OCI-LY3 (cell line): ENCODE data around the gene HIF1AN.

Source experiments
- H2AFZ ChIP-seq: fragments of 200-600, 300-600 bp; shearing (Covaris generic); 2 replicates; pipeline ENCODE4 v1.6.0; 2014; ENCODE audit warnings: antibody characterized with exemption, low read depth, low read length
- H3K27ac ChIP-seq: fragments of 200-600, 300-600 bp; sonication (generic); 2 replicates; pipeline ENCODE4 v1.5.1; 2014; ENCODE audit warnings: mild to moderate bottlenecking, low read length, moderate library complexity, mixed read lengths
- H3K27me3 ChIP-seq: fragments of 200-600, 300-600 bp; sonication (generic); 2 replicates; pipeline ENCODE4 v1.6.1; 2014; ENCODE audit warnings: low read depth, low read length, mixed read lengths
- H3K36me3 ChIP-seq: fragments of 200-600, 300-600 bp; sonication (generic); replicated peaks from 2 replicates; pipeline ENCODE3; 2014; ENCODE audit warnings: low read depth, low read length, mixed read lengths
- H3K4me1 ChIP-seq: fragments of 300-600, 200-600 bp; sonication (generic); 2 replicates; pipeline ENCODE4 v1.6.1; 2014; ENCODE audit warnings: low read length, mixed read lengths
- H3K4me2 ChIP-seq: fragments of 200-600, 300-600 bp; sonication (generic); 2 replicates; pipeline ENCODE4 v1.6.1; 2014; ENCODE audit warnings: low read length, mixed read lengths
- H3K4me3 ChIP-seq: fragments of 300-600, 200-600 bp; sonication (generic); 2 replicates; pipeline ENCODE4 v1.5.1; 2014; ENCODE audit warnings: antibody characterized with exemption, mild to moderate bottlenecking, low read length, moderate library complexity
- H3K79me2 ChIP-seq: fragments of 300-600, 200-600 bp; shearing (Covaris generic); 2 replicates; pipeline ENCODE4 v1.6.1; 2014; ENCODE audit warnings: mild to moderate bottlenecking, low read length, mixed read lengths
- H3K9ac ChIP-seq: fragments of 300-600, 200-600 bp; shearing (Covaris generic); 2 replicates; pipeline ENCODE4 v1.6.0; 2014; ENCODE audit warnings: mild to moderate bottlenecking, low read length, moderate library complexity
- H3K9me3 ChIP-seq: fragments of 200-600, 300-600 bp; shearing (Covaris generic); 2 replicates; pipeline ENCODE4 v1.6.1; 2014; ENCODE audit warnings: low read length, mixed read lengths; ENCODE audit not compliant: insufficient read depth
- H4K20me1 ChIP-seq: fragments of 200-600, 300-600 bp; sonication (generic); 2 replicates; pipeline ENCODE4 v1.6.1; 2016; ENCODE audit warnings: low read length, mixed read lengths; ENCODE audit not compliant: insufficient read depth
- CTCF ChIP-seq: fragments of 200-600, 300-600 bp; sonication (generic); IDR thresholded peaks from 2 replicates; pipeline ENCODE4 v1.5.1; 2014; ENCODE audit warnings: antibody characterized with exemption, low read length, low read depth
- EZH2phosphoT487 ChIP-seq: fragments of 200-600 bp; shearing (Covaris generic); IDR thresholded peaks from 2 replicates; pipeline ENCODE4 v1.6.1; 2018; ENCODE audit warnings: antibody characterized with exemption, mixed run types, low read depth

HIF1AN gene

GRCh38 chr10:100496567-100496966, 39.2 kb upstream of the HIF1AN start:
- H4K20me1 ChIP-seq = no peaks in the 10 kb centered on the region
- no peaks in the 10 kb centered on the region for H3K9me3 ChIP-seq
- no peak overlapping the region for H3K27ac ChIP-seq
- no peak overlapping the region for H3K9ac ChIP-seq
- TF ChIP-seq CTCF (no peak), EZH2phosphoT487 (no peak)
- H3K4me2 ChIP-seq = no peak overlapping the region
- no peak overlapping the region for H3K4me3 ChIP-seq
- H3K27me3 ChIP-seq = no peaks in the 10 kb centered on the region
- no peaks in the 10 kb centered on the region for H3K4me1 ChIP-seq
- no peak overlapping the region for H2AFZ ChIP-seq
- H3K36me3 ChIP-seq = no peaks in the 10 kb centered on the region
- no peaks in the 10 kb centered on the region for H3K79me2 ChIP-seq

- TF ChIP-seq CTCF (no peak), EZH2phosphoT487 (no peak)
- no peak overlapping the region for H2AFZ ChIP-seq
- no peak overlapping the region for H3K4me3 ChIP-seq
- no peak overlapping the region for H3K27ac ChIP-seq
- no peaks in the 10 kb centered on the region for H3K79me2 ChIP-seq
- no peak overlapping the region for H3K9ac ChIP-seq
- no peaks in the 10 kb centered on the region for H3K36me3 ChIP-seq
- no peak overlapping the region for H3K4me2 ChIP-seq
- no peaks in the 10 kb centered on the region for H4K20me1 ChIP-seq
- H3K4me1 ChIP-seq = no peaks in the 10 kb centered on the region
- H3K9me3 ChIP-seq = no peaks in the 10 kb centered on the region
- H3K27me3 ChIP-seq = no peaks in the 10 kb centered on the region
These were observed 37.7 kb upstream of the HIF1AN start for GRCh38 chr10:100498059-100498458.

- Histone ChIP-seq H3K9me3 (no peaks in the 10 kb centered on the region), H3K9ac (no peak overlapping the region), H3K4me3 (no peak overlapping the region), H3K27ac (no peak overlapping the region), H3K4me1 (no peaks in the 10 kb centered on the region), H3K4me2 (no peak overlapping the region), H3K79me2 (no peaks in the 10 kb centered on the region), H2AFZ (no peak overlapping the region), H3K27me3 (no peaks in the 10 kb centered on the region), H4K20me1 (no peaks in the 10 kb centered on the region), H3K36me3 (no peaks in the 10 kb centered on the region)
- TF ChIP-seq CTCF = no peak
- TF ChIP-seq EZH2phosphoT487 = no peak
These were observed 34.3 kb upstream of the HIF1AN start for GRCh38 chr10:100501423-100501822.

- Histone ChIP-seq H3K9me3 (no peaks in the 10 kb centered on the region), H3K4me3 (no peak overlapping the region), H3K27me3 (no peaks in the 10 kb centered on the region), H3K9ac (no peak overlapping the region), H3K79me2 (no peaks in the 10 kb centered on the region), H4K20me1 (no peaks in the 10 kb centered on the region), H2AFZ (no peak overlapping the region), H3K36me3 (no peaks in the 10 kb centered on the region), H3K4me1 (no peaks in the 10 kb centered on the region), H3K4me2 (no peak overlapping the region), H3K27ac (no peak overlapping the region)
- no peak for TF ChIP-seq CTCF
- TF ChIP-seq EZH2phosphoT487 = no peak
These were observed 32.7 kb upstream of the HIF1AN start for GRCh38 chr10:100502926-100503494.
